HG02759 (cell line): ENCODE data around the gene NTN1.
"Not testable (repeated sequence)": the region's sequence is repeated elsewhere in the genome, so short reads cannot be mapped to it uniquely, and the experiment has no call there.

Experiments
- ATAC-seq: cut with Tn5 transposase; IDR thresholded peaks from one replicate; pipeline ENCODE4 v1.9.1; 2021; ENCODE audit warnings: mild to moderate bottlenecking, moderate library complexity; ENCODE audit not compliant: unreplicated experiment

NTN1 gene

GRCh38 chr17:9080296-9080914 is 59.1 kb downstream of the NTN1 start:
- no peak for ATAC-seq

GRCh38 chr17:9080983-9081382 is 59.7 kb downstream of the NTN1 start:
- no peak for ATAC-seq

- ATAC-seq, result no peak
Measured at GRCh38 chr17:9086577-9086976, 65.3 kb downstream of the NTN1 start.

- ATAC-seq, result no peak
Measured at GRCh38 chr17:9087921-9088320, 66.6 kb downstream of the NTN1 start.

GRCh38 chr17:9090641-9091096 is 69.4 kb downstream of the NTN1 start:
- ATAC-seq, result no peak

DNA sequence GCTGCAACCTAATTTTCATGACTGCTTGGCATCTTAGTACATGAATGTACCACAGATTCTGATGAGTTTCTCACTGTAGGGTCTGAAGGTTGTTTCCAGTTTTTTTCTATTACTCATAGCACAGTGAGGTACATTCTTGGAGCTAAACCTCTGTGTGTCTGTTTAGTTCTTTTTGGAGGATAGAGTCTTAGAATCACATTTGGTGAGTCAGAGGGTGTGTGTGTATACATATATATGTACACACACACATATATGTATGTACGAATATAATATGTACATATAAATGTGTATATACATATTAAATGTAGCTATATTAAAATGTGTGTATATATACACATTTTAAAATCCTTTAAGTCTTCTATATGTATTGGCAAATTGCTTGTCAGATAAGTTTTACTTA is 72.9 kb downstream of the NTN1 start:
- ATAC-seq, result no peak

- ATAC-seq, result no peak
Measured at GRCh38 chr17:9095390-9095789, 74.1 kb downstream of the NTN1 start.

GRCh38 chr17:9098242-9098825 is 77.0 kb downstream of the NTN1 start:
- no peak for ATAC-seq

DNA sequence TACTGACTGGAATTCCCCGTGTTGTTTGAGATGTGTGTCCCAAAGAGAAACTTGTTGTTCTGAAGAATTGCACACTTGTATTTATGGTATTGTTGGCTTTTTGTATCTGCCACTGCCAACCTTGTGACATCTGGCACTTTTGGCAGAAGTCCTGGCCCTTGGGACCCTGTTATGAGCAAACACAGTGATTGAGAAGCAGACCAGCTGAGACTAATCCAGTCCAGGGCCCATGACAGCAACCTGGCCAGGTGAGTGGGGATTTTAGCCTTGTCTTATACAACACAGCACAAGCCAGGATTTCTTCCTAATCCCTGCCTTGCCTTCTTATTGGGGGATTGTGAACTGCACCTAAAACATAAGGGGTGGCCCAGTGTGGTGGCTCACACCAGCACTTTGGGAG is 80.0 kb downstream of the NTN1 start:
- no peak for ATAC-seq

- not testable (repeated sequence) for ATAC-seq
Measured at GRCh38 chr17:9103193-9103592, 81.9 kb downstream of the NTN1 start.

GRCh38 chr17:9104370-9105041 is 83.2 kb downstream of the NTN1 start:
- no peak for ATAC-seq

- no peak for ATAC-seq
Measured at GRCh38 chr17:9105068-9105868, 84.0 kb downstream of the NTN1 start.

GRCh38 chr17:9106278-9106677 is 85.0 kb downstream of the NTN1 start:
- not testable (repeated sequence) for ATAC-seq

- ATAC-seq, result no peak
Measured at GRCh38 chr17:9107527-9107926, 86.2 kb downstream of the NTN1 start.

GRCh38 chr17:9108146-9108545 is 86.8 kb downstream of the NTN1 start:
- ATAC-seq, result no peak

- no peak for ATAC-seq
Measured at GRCh38 chr17:9109933-9110332, 88.6 kb downstream of the NTN1 start.

DNA sequence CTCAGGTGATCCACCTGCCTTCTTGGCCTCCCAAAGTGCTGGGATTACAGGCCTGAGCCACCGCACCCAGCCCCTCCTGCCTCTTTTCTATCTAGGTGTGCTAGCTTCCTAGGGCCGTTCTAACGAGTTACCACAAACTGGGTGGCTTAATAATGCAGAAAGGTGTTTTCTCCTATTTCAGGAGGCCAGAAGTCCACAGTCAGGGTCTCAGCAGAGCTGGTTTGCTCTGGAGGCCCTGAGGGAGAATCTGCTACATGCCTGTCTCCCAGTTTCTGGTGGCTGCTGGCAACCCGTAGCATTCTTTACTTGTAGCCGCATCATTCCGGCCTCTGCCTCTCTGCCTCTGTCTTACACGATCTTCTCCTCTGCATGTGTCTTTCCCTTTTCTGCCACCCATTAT is 89.2 kb downstream of the NTN1 start:
- no peak for ATAC-seq

DNA sequence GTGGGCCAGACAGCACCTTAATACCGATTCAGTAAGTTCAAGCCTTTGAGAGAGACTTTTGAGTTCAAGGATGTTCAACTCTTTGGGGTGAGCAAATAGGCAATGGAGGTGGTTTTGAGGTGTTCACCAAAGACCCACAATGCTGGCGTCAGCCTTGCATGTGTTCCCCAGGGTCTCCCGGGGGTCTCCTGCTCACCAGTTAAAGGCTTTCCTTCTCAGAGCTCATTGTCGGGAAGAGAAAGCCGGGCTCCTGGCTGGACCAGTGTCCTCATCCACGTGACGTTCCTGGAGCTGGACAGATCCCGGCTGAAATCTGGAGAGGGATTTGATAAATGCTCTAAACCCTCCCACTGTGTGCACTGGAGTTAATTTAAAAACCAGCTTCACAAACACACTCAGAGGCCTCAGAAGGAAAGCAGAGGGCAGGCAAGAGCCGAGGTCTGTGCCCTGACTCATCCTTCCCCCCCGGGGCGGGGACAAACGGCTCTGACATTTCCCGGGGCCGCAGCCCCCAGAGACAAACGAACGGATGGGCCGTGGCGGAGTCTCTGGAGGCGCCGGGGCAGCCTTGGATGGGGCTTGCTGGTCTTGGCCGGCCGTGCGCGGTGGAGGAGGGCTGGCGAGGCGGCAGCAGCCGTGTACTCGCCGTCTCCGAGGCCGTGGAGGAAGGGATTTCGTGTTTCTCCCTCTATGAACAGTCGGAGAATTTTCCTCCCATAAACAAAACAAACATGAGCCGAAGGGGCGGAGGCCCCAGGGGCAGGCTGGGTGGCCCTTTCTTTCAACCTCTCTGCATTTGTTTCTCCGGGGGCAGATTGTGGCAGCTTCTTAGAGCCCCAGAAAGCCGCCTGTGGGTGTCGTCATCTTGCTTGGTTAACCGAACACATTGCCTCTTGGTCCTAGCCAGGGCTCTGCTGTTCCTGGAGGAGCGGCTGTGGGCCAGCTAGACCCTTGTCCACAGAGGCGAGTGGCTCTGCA is 94.2 kb downstream of the NTN1 start:
- ATAC-seq, result no peak

- ATAC-seq, result no peak
Measured at GRCh38 chr17:9116311-9116835, 95.1 kb downstream of the NTN1 start.
